GM12878 (cell line): ENCODE measurements around the gene SLC11A1. TPM values are rescaled to one million over a fixed set of nuclear protein-coding genes. Genes with fewer than 3 reads are reported as not detected.

Source experiments
- ATAC-seq: fragments of 200-7000 bp; cut with Tn5 transposase; 3 replicates; pipeline ENCODE4 v1.9.1; 2020; ENCODE audit warnings: mild to moderate bottlenecking, moderate library complexity
- BruUV-seq: library from RNA; stranded (reverse); fragments of 400-500 nt; replicated peaks from 2 replicates; lab custom pipeline; 2021; lab: Mats Ljungman, UMichigan
- CTCF ChIA-PET: fragments of 300-600 bp; sonication (Branson Sonifier 250); formaldehyde crosslinking; extraction: SDS; loops from one replicate; lab custom pipeline; 2021; ENCODE audit warnings: inconsistent platforms; lab: Yijun Ruan, JAX
- POLR2A ChIA-PET: fragments of 350-600 bp; formaldehyde crosslinking; extraction: SDS; loops from one replicate; lab custom pipeline; 2021; ENCODE audit warnings: inconsistent platforms; lab: Charles Lee
- RAD21 ChIA-PET: fragments of 300-600 bp; sonication (Branson Sonifier 250); formaldehyde crosslinking; loops from one replicate; lab custom pipeline; 2023; ENCODE audit warnings: antibody characterized with exemption; ENCODE audit not compliant: unreplicated experiment; lab: Charles Lee
- SMC1A ChIA-PET: fragments of 300-600 bp; sonication (Branson Sonifier 250); formaldehyde crosslinking; loops from one replicate; lab custom pipeline; 2023; ENCODE audit not compliant: unreplicated experiment, uncharacterized antibody; lab: Charles Lee
- DNase-seq: peaks from one replicate; pipeline ENCODE4 v3.0.0-alpha.2; 2011; ENCODE audit warnings: low read depth, low spot score
- FAIRE-seq: peaks from 3 replicates; lab custom pipeline; 2011; peaks lifted over from hg19 to GRCh38; lab: Jason Lieb, UNC
- H2AFZ ChIP-seq: 2 replicates; pipeline ENCODE4 v1.6.0; 2011; ENCODE audit warnings: low read depth, low read length, control low read depth; ENCODE audit not compliant: control insufficient read depth
- H3K27ac ChIP-seq: 2 replicates; pipeline ENCODE4 v1.5.1; 2011; ENCODE audit warnings: control low read depth; ENCODE audit not compliant: control insufficient read depth, insufficient read depth
- H3K27me3 ChIP-seq, 2 experiments: replicated peaks in 1 of 2; 2 replicates each; pipeline versions ENCODE4 v1.6.0 to v1.6.1; 2011; ENCODE audit warnings: low read length in 1 of 2; ENCODE audit not compliant: control insufficient read depth in 2 of 2, insufficient read depth in 2 of 2
- H3K36me3 ChIP-seq, 2 experiments: 2 replicates each; pipeline ENCODE4 v1.5.1; 2011; ENCODE audit warnings: low read length in 1 of 2; ENCODE audit not compliant: control insufficient read depth in 2 of 2, insufficient read depth in 2 of 2
- H3K4me1 ChIP-seq: 2 replicates; pipeline ENCODE4 v1.6.1; 2011; ENCODE audit warnings: mild to moderate bottlenecking, low read length, moderate library complexity, mixed read lengths; ENCODE audit not compliant: control insufficient read depth, insufficient read depth
- H3K4me2 ChIP-seq: 2 replicates; pipeline ENCODE4 v1.6.0; 2011; ENCODE audit warnings: control low read depth; ENCODE audit not compliant: control insufficient read depth, insufficient read depth
- H3K4me3 ChIP-seq: fragments of 200-600 bp; sonication (generic); 2 replicates; pipeline ENCODE4 v1.5.1; 2016
- H3K79me2 ChIP-seq: 2 replicates; pipeline ENCODE4 v1.6.0; 2011; ENCODE audit warnings: low read length; ENCODE audit not compliant: control insufficient read depth, insufficient read depth
- H3K9ac ChIP-seq: 2 replicates; pipeline ENCODE4 v1.8.0; 2011; ENCODE audit warnings: low read length, control low read depth, mixed read lengths; ENCODE audit not compliant: control insufficient read depth, insufficient read depth
- H3K9me3 ChIP-seq: replicated peaks from 3 replicates; pipeline ENCODE4 v1.5.1; 2011; ENCODE audit warnings: mild to moderate bottlenecking, low read length; ENCODE audit not compliant: control insufficient read depth, insufficient read depth
- H4K20me1 ChIP-seq: 2 replicates; pipeline ENCODE4 v1.6.0; 2011; ENCODE audit not compliant: control insufficient read depth, insufficient read depth
- CHD2 ChIP-seq: IDR thresholded peaks from 2 replicates; pipeline ENCODE4 v1.6.1; 2011; ENCODE audit warnings: low read depth, low read length, improper control_type of control experiment, borderline replicate concordance
- GATAD2B ChIP-seq: fragments of 450-650 bp; conservative IDR thresholded peaks from 2 replicates; pipeline ENCODE4 v1.6.1; 2017; ENCODE audit warnings: low read depth, mild to moderate bottlenecking, moderate library complexity
- IKZF1 ChIP-seq: fragments of 450-650 bp; conservative IDR thresholded peaks from 2 replicates; pipeline ENCODE4 v1.6.1; 2017; ENCODE audit warnings: antibody characterized with exemption, mild to moderate bottlenecking
- SMARCA5 ChIP-seq: fragments of 450-650 bp; IDR thresholded peaks from 2 replicates; pipeline ENCODE4 v1.6.1; 2017; ENCODE audit warnings: mild to moderate bottlenecking
- TCF7 ChIP-seq: IDR thresholded peaks from 2 replicates; pipeline ENCODE4 v1.6.1; 2014; ENCODE audit warnings: antibody characterized with exemption, borderline replicate concordance
- ZNF207 ChIP-seq: fragments of 450-650 bp; IDR thresholded peaks from 2 replicates; pipeline ENCODE4 v1.6.1; 2014; ENCODE audit warnings: antibody characterized with exemption, mild to moderate bottlenecking, borderline replicate concordance
- ZNF217 ChIP-seq: fragments of 450-650 bp; IDR thresholded peaks from 2 replicates; pipeline ENCODE4 v1.6.1; 2017; ENCODE audit warnings: antibody characterized with exemption, mild to moderate bottlenecking
- WGBS: methylation state at CpG from one replicate; pipeline ENCODE4 v1.1.6; 2016; ENCODE audit warnings: low lambda C conversion rate; ENCODE audit not compliant: insufficient replicate concordance, insufficient coverage; ENCODE audit errors: missing lambda C conversion rate; 5-methylcytosine and 5-hydroxymethylcytosine counted together
- in situ Hi-C: fragments of 300-500 bp; cut with MboI; formaldehyde crosslinking; loops from 9 replicates; pipeline ENCODE4 v1.14.3; 2018; ENCODE audit warnings: mixed read lengths
- intact Hi-C: fragments of 100-400 bp; cut with micrococcal nuclease; formaldehyde crosslinking; loops from one replicate; pipeline ENCODE4 v1.14.2; 2022; ENCODE audit not compliant: unreplicated experiment
- polyA plus RNA-seq, 11 experiments: library from polyadenylated mRNA; depleted of rRNA in 4 of 11; unstranded in 6 of 11; stranded (reverse) in 5 of 11; fragments of >200 nt; fragmentation: Nextera tagmentation in 4 of 11; fragmentation: Illumina TruSeq in 1 of 11; extraction: Ambion mirVana in 4 of 11; extraction: Trizol in 1 of 11; gene quantifications; 1 replicate in 1 of 11; 2 replicates in 10 of 11; pipeline versions ENCODE4 v1.2.1 to v1.2.3, GENCODE V29; 2011 to 2016; ENCODE audit warnings: inconsistent platforms in 2 of 11, missing spikeins in 2 of 11, low read depth in 1 of 11
- total RNA-seq, 4 experiments: library from RNA; depleted of rRNA in 3 of 4; stranded (reverse); fragments of >200 nt in 3 of 4; fragmentation: Illumina TruSeq in 1 of 4; extraction: Trizol in 1 of 4; gene quantifications; 2 replicates each; pipeline versions ENCODE4 v1.2.1 to v1.2.3, GENCODE V29; 2013 to 2021
- TF ChIP-seq, protein P1 (sequence below): IDR thresholded peaks from 2 replicates; pipeline ENCODE4 v1.6.1; 2012; ENCODE audit warnings: improper control_type of control experiment, low read depth, low read length; ENCODE audit not compliant: insufficient replicate concordance
- TF ChIP-seq, protein P2 (sequence below): fragments of 450-650 bp; IDR thresholded peaks from 2 replicates; pipeline ENCODE4 v1.6.1; 2016; ENCODE audit warnings: mild to moderate bottlenecking
- TF ChIP-seq, protein P3 (sequence below): IDR thresholded peaks from 2 replicates; pipeline ENCODE4 v1.6.1; 2011; ENCODE audit warnings: low read depth, mild to moderate bottlenecking, low read length, moderate library complexity, borderline replicate concordance; ENCODE audit errors: extremely low read depth

The SLC11A1 gene
- total and polyA plus RNA-seq, 10 of the 15 experiments (the other 5 are each of a cell fraction or from before 2014, with no cell fraction given) = 0.03 to 0.38 (median 0.12) TPM

DNA sequence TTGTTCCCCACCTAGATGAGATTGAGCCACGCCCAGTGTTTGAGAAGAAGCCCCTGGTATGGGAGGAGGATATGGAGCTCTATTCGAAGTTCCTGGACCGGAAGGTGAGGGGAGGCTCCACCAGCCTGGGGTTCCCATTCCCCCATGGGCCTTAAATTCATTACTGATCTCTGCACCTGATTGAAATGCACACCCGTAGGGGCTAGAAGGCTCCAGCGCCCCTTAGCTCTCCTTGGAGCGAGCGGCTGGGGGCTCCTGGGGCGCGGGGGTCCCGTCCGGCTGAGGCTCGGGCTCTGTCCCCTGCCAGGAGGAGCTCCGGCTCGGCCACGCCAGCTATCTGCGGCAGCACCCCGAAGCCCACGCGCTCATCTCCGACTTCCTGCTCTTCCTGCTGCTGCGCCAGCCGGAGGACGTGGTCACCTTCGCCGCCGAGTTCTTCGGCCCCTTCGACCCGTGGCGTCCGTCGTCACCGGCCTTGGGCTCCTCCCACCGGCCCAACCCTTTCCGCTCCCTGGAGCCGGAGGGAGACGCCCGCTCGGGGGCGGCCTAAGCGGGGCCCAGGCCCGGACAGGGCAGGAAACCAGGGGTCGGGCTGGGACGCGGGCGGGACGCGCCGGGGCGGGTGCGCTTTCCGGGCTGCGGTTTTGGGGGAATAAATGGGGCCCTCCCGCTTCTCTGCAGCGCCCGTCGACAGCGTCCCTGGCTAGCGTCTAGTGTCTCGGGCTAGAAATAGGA is 14.5 kb upstream of the SLC11A1 start (continued):
- TF ChIP-seq CHD2 (0 out of 2 replicates have a peak, but pooled peaks have one; percentile 13), GATAD2B (peak; percentile 85)
- TF ChIP-seq, protein P1, sequence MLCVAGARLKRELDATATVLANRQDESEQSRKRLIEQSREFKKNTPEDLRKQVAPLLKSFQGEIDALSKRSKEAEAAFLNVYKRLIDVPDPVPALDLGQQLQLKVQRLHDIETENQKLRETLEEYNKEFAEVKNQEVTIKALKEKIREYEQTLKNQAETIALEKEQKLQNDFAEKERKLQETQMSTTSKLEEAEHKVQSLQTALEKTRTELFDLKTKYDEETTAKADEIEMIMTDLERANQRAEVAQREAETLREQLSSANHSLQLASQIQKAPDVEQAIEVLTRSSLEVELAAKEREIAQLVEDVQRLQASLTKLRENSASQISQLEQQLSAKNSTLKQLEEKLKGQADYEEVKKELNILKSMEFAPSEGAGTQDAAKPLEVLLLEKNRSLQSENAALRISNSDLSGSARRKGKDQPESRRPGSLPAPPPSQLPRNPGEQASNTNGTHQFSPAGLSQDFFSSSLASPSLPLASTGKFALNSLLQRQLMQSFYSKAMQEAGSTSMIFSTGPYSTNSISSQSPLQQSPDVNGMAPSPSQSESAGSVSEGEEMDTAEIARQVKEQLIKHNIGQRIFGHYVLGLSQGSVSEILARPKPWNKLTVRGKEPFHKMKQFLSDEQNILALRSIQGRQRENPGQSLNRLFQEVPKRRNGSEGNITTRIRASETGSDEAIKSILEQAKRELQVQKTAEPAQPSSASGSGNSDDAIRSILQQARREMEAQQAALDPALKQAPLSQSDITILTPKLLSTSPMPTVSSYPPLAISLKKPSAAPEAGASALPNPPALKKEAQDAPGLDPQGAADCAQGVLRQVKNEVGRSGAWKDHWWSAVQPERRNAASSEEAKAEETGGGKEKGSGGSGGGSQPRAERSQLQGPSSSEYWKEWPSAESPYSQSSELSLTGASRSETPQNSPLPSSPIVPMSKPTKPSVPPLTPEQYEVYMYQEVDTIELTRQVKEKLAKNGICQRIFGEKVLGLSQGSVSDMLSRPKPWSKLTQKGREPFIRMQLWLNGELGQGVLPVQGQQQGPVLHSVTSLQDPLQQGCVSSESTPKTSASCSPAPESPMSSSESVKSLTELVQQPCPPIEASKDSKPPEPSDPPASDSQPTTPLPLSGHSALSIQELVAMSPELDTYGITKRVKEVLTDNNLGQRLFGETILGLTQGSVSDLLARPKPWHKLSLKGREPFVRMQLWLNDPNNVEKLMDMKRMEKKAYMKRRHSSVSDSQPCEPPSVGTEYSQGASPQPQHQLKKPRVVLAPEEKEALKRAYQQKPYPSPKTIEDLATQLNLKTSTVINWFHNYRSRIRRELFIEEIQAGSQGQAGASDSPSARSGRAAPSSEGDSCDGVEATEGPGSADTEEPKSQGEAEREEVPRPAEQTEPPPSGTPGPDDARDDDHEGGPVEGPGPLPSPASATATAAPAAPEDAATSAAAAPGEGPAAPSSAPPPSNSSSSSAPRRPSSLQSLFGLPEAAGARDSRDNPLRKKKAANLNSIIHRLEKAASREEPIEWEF = no peak

DNA sequence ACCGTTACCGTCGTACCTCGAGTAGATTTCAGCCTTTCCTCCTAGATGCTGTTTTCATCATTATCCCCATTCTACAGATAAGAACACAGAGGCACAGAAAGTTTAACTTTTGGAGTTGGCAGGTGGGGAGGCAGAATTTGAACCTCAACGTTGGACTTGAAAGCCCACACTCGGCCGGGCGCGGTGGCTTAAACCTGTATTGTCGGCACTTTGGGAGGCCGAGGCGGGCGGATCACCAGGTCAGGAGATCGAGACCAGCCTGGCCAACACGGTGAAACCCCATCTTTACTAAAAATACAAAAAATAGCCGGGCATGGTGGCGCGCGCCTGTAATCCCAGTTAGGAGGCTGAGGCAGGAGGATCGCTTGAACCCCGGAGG is 13.9 kb upstream of the SLC11A1 start:
- intact Hi-C loops (no loop called here), in situ Hi-C loops (no loop called here)
- Histone ChIP-seq H4K20me1 (no peaks in the 10 kb centered on the region), H2AFZ (peak overlapping the region; percentile 91), H3K9ac (peak overlapping the region; percentile 41), H3K79me2 (no peaks in the 10 kb centered on the region), H3K4me2 (peak overlapping the region; percentile 94), H3K4me3 (peak overlapping the region; percentile 56), H3K4me1 (peaks cover 4% of the 10 kb centered on the region; the same call in 1 of the 2 replicates), H3K27me3 (no peaks in the 10 kb centered on the region), H3K27ac (no peak overlapping the region), H3K9me3 (no peaks in the 10 kb centered on the region; the same call in 2 of the 3 replicates), H3K36me3 (no peaks in the 10 kb centered on the region)
- ATAC-seq = no peak
- FAIRE-seq = no peak
- TF ChIP-seq IKZF1 (peak; percentile 17; the same call in 1 of the 2 replicates), ZNF207 (0 out of 2 replicates have a peak, but pooled peaks have one; percentile 35), SMARCA5 (0 out of 2 replicates have a peak, but pooled peaks have one; percentile 17), TCF7 (no peak), ZNF217 (peak; percentile 83; the same call in 1 of the 2 replicates)
- TF ChIP-seq, protein P2, sequence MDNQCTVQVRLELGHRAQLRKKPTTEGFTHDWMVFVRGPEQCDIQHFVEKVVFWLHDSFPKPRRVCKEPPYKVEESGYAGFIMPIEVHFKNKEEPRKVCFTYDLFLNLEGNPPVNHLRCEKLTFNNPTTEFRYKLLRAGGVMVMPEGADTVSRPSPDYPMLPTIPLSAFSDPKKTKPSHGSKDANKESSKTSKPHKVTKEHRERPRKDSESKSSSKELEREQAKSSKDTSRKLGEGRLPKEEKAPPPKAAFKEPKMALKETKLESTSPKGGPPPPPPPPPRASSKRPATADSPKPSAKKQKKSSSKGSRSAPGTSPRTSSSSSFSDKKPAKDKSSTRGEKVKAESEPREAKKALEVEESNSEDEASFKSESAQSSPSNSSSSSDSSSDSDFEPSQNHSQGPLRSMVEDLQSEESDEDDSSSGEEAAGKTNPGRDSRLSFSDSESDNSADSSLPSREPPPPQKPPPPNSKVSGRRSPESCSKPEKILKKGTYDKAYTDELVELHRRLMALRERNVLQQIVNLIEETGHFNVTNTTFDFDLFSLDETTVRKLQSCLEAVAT = peak; percentile 93
- TF ChIP-seq, protein P3, sequence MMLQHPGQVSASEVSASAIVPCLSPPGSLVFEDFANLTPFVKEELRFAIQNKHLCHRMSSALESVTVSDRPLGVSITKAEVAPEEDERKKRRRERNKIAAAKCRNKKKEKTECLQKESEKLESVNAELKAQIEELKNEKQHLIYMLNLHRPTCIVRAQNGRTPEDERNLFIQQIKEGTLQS = no peak
- ChIA-PET CTCF (interaction anchor here (1.0 to 2.0 kb wide), 5 partner anchors 10 to 95 kb away, joined by 3 to 17 read pairs (median 4); partner anchors contain the start of gene CATIP), POLR2A (interaction anchor here (1.0 to 1.5 kb wide), 5 partner anchors 12 to 95 kb away, joined by 3 to 6 read pairs (median 3); partner anchors contain the start of gene CATIP), RAD21 (interaction anchor here (1.2 to 1.6 kb wide), 2 partner anchors 26 to 81 kb away, joined by 3 read pairs; no protein-coding TSS in a partner anchor), SMC1A (interaction anchor here (1.1 to 1.2 kb wide), 3 partner anchors 11 to 97 kb away, joined by 3 to 5 read pairs (median 3); partner anchors contain the start of gene SLC11A1)
- WGBS = 55% methylated on average over 21 of the region's 21 CpGs
- no peak for DNase-seq
- BruUV-seq = TSS peak; percentile 90
